NCI-H526 treated with DMSO at 0.1 percent for 48 hours (cell line): Measurements from ENCODE around the gene CAV2.

Experiments
- DNase-seq: peaks from one replicate; lab custom pipeline; 2025; lab: John Stamatoyannopoulos, UW

The CAV2 gene

DNA sequence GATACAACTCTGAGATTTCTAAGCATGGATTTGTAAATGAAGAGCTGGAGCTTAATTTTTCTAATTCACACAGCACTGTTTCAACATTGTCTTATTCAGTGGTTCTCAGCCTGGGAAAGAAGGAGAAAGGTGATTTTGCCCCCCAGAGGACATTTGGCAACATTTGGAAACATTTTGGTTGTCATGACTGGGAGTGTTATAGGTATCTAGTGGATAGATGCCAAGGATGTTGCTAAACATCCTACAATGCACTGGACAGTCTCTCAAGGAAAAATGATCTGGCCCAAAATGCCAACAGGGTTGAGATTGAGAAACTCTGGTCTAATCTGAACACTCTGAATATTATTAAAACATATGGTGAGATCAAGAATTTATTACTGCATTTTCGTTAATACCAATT, 3.8 kb upstream of the CAV2 start:
- DNase-seq = no peak

DNA sequence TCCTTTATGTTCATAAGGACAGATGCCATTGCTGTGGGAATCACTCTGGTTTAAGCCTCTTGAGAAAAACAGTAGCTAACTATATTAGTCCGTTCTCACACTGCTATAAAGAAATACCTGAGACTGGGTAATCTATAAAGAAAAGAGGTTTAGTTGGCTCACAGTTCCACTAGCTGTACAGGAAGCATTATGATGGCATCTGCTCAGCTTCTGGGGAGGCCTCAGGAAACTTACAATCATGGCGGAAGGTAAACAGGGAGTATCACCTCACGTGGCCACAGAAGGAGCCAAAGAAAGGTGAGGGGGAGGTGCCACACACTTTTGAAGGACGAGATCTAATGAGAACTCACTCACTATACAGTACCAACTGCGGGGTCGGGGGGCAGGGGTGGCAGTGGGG, 2.9 kb upstream of the CAV2 start:
- no peak for DNase-seq

DNA sequence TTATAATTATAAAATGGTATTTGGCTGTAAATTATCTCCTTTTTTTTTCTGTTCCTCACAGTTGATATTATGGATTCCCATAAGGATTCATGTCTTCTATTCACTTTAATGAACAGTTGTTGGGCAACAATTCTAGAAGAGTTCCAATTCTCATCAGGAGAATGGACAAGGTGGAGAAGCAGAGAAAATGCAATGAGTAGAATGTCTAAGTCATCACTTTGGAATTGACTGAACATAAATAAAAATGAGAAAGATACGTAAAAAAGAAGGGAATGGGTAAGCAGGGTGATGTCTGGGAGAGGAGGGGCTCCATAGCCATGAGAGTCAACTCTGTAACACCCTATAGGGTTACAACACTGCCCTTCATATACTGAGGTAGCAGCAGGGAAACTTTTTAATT, 1.8 kb upstream of the CAV2 start:
- DNase-seq = no peak

DNA sequence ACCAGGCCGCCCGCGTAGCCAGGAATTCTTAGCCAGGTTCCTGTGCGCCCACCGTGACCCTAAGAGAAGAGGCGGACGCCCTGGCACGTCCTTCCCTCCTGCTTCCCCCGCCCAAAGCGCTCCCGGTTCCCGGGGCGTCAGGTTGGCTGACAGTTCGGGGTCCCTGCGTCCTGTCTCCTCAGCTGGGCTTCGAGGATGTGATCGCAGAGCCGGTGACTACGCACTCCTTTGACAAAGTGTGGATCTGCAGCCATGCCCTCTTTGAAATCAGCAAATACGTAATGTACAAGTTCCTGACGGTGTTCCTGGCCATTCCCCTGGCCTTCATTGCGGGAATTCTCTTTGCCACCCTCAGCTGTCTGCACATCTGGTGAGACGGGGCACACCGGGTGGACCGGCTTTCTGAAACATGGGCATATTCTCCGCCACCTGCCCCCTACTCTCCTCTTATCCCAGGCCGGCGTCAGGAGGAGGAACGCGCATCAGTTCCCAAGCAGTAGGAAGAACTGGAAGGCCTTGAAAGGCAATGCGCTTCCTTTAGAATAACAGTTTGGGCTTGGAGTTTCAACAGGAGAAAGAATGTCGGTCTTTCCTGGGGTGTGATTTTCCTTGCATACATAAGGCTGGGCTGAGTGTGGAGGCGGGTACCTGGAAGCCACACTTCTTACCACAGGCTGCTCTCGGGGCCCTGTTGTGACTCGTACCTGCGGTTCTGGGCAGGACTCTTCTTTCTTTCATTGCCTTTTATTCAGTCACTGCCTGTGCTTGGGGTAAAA, 728 bp downstream of the CAV2 start:
- DNase-seq = no peak

DNA sequence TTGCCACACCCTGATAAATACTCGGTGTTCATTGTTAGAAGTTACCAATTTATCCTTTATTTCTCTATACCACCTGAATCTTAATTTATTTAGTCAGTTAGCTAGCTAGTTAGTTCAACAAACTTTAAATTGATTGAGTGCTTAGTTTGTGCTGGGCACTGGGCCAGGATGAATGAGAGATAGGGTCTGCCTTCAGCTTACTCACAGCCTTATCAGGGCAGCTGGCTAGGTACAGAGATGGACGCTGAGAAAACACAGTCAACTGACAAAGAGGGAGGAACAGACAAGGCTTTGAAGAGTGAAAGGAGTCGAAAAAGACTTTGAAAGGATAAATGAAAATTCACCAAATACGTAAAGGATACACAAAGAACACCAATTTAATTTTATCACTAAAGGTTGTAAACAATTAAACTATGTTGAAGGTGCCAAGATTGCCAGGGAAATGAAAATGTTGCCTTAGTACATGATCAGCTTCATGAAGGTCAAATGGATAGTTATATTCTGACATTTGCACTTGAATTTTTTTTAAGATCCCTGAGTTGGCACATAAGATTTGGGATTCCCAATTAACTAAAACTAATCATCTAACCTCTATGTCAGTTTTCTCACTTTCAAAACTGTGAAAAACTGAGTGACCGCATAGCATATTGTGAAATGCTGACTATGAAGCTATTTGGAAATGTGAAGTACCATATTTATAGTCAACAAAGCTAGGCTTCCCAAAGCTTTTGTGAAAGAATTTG, 2.1 kb downstream of the CAV2 start:
- no peak for DNase-seq

DNA sequence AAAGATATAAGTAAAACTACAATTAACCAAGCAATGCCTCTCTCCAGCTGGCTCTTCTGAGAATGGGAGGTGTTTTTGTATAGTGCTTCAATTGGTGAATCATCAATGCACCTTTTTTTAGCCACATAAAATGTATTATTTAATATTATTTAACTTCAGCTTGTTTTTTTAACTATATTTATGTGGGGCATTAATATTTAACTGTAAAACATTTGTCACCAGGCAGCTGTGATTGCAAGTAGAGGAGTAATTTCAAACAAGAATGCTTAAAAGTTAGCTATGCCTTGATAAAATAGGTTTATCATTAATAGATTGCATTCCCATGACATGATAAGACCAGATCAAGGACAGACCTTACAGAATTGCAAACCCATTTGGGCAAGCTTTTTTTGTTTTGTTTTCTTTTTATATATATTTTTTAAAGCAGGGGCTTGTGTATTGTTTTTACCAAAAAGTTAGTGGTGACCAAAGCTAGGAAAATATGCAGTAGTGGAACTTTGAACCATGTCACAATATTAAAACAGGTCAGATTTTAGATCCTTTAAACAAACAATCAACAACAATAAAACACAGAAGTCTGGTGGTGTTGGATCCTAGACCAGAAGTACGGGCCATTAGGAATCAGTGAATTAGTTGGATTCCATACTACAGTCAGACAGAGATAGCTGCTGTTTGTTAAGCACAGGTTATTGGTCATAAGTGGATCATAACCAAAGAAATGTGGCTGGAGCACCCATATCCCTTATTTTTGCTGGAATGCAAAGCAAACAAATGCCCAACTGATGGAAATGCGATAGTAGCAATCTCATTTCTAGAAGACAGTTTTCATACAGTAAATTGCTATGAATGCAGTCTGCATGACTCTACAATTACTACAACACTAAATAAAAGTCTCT, 2.9 kb downstream of the CAV2 start:
- DNase-seq = no peak

DNA sequence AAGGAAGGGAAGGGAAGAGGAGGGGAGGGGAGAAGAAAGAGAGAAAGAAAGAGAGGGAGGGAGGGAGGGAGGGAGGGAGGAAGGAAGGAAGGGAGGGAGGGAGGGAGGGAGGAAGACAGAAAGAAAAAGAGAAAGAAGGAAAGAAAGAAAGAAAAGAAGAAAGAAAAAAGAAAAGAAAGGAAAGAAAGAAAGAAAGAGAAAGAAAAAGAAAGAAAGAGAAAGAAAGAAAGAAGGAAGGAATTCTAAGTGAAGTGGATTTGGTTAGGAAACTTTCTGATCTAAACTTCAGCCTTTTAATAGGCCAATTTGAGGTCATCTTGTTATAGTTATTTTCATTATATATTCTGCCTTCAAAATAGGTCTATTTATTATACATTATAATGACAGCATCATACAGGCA, 4.3 kb downstream of the CAV2 start:
- DNase-seq = no peak

DNA sequence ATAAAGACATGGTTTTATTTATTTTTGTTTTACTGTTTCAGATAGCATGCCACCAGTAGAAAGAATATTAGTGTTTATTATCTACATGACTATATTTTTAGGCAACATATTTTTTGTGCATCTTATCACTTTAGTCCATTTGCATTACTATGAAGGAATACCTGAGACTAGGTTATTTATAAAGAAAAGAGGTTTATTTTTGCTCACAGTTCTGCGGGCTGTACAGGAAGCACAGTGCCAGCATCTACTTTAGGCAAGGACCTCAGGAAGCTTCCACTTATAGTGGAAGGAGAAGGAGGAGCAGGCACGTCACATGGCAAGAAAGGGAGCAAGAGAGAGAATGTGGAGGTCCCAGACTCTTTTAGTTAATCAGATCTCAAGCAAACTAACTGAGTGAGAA, 5.7 kb downstream of the CAV2 start:
- DNase-seq = no peak

DNA sequence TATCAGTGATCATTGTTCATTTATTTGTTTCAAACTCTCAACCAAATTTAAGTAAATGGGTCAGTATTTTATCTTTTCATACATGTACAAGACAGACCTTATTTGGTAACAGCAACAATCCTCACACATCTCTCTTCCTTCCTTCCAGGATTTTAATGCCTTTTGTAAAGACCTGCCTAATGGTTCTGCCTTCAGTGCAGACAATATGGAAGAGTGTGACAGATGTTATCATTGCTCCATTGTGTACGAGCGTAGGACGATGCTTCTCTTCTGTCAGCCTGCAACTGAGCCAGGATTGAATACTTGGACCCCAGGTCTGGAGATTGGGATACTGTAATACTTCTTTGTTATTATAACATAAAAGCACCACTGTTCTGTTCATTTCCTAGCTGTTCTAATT, 6.3 kb downstream of the CAV2 start:
- no peak for DNase-seq

DNA sequence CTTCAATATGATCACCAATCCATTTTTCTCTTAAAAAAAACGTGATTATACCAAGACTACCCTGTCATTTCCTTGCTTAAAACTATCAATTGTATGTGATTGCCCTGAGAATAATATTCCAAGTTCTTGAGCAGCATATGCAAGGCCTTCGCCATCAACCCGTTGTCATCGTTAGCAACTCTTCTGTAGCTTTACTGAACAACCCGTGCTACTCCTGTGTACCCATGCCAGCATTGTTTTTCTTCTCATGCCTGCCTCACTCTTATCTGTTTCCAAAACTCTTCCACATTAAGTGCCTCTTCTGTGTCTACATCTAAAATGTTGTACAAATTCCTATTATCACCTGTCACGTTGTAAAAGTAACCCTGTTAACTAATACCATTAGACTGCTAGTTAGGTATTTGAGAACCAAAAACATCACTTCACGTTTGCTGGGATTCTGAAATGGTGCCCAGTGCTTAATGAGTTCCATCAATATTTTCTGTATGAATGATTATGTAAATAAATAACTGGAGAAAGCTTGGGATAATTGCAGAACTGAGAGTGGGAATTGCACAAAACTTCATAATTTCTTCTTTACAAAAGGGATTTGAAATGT, 10.5 kb downstream of the CAV2 start:
- DNase-seq = no peak

DNA sequence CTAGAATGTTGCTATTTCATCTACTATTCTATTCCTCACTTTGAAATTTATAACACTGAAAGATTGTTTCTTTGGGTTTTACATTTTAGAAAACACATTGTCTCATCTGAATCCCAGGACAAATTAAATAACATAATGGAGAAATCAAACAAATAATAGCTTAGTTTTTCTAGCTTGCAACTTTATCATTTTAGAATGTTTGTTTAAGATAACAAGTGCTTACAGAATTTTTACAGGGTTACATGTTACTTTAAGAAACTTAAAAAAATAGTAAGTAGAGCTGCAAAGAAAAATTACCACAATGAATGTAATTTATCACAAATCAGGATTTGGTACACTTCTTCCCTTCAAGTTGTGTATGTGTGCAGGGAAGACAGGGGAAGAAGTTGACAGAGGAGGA, 11.3 kb downstream of the CAV2 start:
- no peak for DNase-seq

DNA sequence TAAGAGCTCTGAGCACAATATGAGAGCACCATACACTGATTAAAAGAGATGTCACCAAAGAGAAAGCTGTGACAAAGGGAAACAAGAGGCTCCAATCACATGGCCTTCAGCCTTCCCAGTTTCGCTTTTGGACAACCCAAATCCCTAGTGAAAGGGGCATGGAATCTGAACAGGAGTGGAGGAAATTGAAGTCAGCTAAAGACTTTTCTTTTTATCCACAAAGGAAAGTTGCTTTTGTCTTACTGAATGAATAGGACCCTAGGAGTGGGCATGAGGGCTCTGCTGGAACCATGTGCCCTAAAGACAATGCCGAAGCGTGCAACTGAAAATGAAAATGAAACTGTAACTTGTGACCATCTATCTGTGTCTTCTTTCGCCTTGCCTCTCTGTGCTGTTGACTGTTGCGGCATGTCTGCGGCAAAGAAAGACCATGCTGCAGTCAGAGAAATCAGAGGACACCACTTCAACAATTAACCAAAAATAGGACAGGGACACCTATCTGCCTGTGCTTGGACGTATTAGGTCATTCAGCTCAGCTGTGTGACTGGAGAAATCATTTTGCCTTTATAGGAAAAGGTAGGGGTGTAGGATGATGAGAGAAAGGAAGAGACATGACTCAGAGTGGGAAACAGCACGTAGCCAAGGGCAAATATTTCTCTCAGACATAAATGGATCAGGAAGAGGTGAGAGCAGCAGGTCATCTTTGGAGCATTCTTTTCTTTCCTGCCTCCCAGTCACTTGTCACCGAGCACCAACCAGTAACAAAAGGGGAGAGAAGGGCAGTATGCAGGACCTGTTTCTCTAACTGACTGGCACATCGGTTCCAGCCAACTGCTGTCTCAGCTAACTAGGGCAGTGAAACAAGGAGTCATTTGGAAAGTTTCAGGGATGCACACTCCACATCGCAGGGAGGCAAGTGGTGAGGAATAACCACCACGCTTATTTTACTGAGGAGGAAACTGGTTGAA, 12.3 kb downstream of the CAV2 start:
- peak; percentile 50 for DNase-seq

DNA sequence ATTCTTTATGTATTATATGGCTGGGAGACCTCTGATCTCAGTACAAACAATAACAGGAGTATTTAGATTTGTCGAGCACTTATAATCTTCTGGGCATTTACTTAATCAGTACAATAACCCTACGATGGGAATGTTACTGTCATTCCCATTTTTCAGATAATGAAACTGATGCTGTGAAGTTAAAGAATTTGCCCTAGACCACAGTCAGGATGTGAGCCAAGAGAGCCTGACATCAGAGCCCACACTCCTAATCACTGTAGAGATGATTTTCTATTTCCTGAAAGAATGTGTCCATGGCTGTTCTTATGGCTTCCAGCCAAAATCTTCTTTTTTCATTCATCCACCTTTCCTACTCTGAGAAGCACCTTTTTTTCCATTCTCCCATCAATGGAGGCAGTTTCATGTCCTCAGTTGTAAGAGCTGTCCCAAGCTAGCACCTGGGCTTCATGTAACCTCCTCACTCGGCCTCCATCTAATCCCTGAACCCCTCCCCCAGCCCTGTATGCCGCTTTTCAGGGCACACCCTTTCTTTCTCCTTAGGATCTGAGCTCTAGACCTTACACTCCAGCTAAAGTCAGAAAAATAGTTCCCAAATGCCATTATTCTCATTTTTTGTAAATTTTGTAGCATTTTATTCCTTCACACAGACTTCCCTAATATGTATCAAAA, 13.1 kb downstream of the CAV2 start:
- DNase-seq = no peak

DNA sequence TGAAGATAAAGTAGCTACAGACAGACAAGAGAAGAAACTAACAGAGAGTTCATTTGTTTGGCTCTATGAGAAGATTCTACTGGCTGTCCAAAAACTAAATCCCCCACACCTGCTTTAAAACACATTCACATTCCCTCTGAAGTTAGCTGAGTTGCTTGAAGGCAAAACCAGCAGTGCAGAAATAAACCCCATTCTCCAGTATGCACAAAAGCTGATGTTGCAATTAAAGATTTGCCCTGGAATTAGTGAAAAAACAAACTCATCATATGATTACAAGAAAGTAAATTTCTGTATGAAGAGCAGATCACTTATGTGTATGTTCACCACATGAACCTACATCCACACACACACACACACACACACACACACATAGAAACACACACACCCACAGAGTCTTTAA, 16.0 kb downstream of the CAV2 start:
- DNase-seq = no peak

DNA sequence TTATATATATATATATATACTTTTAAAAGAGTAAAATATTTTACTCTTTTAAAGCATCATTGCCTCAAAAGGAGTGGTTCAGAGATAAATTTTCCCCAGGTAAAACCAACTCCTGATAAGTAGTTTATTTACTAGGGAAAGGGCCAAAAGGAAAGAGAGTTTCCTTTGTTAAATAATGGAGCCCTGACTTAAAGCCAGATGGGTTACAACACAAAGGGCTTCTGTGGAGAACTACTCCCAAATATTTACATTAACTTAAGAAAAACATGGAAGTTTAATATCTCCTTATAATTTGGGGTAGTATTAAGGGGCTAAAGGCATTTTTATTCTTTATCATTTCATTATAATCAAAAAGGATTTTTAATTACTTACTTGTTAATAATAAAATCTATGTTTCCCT, 16.8 kb downstream of the CAV2 start:
- no peak for DNase-seq

DNA sequence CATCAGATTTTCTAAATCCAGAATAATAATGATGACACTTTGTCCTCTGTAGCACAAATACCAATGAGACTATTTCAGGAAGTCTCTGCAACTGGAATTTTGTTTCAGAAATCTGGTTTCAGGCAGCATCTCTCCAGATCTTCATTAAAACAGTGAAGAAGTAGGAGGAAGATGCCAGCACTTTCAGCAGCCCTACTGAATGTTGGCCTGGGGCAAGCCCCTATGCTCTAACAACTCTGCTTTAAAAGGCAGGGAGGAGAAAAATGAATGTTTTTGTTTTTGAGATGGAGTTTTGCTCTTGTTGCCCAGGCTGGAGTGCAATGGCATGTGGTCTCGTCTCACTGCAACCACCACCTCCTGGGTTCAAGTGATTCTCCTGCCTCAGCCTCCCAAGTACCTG, 18.1 kb downstream of the CAV2 start:
- DNase-seq = no peak

DNA sequence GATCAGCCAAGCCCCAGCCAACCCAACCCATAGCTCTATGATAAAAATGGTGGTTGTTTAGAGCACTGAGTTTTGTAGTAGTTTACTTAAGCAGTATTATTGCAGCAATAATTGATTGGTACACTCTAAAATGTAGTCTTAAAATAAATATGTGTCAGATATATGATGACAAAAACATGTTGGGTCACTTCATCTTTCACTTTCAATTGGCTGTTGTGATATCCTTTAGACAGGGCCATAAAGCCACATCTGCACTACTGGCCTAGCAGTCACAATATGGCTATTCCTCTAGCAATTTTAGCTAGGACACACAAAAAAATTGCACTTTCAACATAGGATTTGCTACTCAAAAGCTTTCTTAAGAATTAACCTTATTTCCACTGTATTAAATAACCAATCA, 19.4 kb downstream of the CAV2 start:
- no peak for DNase-seq

DNA sequence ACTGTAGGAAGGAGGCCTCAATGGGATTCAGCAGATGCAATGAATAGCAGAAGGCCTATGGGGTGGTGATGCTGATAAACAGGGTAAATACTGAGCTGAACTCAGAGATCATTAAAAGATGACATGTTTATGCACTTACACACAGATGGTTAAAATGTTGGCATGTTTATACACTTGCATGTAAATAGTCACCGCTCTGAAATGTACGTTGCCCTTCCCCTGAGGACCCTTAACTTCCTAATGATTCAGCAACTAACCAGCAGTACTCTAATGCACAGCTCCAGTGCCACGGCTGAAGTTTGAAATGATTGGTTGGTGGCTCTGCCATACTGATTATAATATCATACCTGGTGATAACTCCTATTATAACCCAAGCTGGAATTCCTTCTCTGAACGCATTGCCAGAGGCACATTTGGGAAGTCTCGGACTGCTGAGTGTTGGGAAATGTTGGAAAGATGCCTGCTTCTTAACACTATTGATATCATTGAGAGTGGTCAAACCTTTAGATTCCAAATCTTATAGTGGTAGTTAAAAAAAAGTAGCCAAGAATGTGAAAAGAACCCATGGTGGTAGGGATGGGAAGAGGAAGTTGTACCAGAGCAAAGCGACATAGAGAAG, 21.6 kb downstream of the CAV2 start:
- DNase-seq = no peak

DNA sequence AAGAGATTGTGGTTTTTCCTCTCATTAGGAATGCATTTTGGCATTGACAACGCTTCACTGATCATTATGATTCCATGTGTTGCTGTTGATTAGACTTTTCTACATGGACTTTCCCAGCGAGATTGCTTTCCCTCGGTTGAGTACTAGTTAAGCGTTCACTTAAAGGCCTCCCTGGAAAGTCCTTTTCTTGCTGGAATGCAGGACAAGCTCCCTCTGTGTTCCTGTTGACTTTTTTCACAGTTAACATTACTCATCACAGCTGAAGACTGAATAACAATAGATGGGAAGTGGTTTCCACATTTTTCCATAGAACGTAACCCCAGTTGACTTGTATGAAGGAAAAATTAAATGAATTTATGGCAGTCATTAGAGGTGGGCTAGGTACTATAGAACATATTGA, 22.7 kb downstream of the CAV2 start:
- peak; percentile 49 for DNase-seq

DNA sequence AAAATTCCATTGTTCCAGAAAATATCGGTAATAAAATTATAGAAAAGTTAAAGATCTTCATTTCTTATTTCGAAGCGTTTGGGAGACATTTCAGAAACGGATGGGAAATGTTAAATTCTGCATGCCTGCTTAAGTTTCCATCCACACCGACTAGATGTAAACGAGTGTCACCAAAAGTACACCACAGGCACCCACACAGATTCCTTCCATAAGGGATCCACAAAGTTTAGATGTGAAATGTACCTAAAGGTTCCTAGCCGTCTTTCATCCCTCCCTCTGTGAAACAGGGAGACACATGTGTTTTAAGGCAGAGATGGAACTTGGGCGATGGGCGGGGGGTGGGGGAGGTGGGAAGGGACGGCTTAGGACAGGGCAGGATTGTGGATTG, 24.7 kb downstream of the CAV2 start:
- DNase-seq = no peak
